WTC11 (cell line): ENCODE measurements around the gene KIF13A.

Experiments
- CREM ChIP-seq: sonication (generic); formaldehyde crosslinking; IDR thresholded peaks from 2 replicates; pipeline ENCODE4 v1.8.1; 2022; ENCODE audit warnings: mild to moderate bottlenecking, missing genetic modification reagents, moderate library complexity
- SMAD3 ChIP-seq: sonication (generic); formaldehyde crosslinking; IDR thresholded peaks from 2 replicates; pipeline ENCODE4 v1.8.0; 2022; ENCODE audit warnings: missing genetic modification reagents, mild to moderate bottlenecking, borderline replicate concordance
- TF ChIP-seq, protein P1 (sequence below): sonication (generic); formaldehyde crosslinking; IDR thresholded peaks from 2 replicates; pipeline ENCODE4 v1.8.0; 2022; ENCODE audit warnings: mild to moderate bottlenecking, missing genetic modification reagents

- no peak for TF ChIP-seq SMAD3 (CRISPR knock-in tag)
- TF ChIP-seq, protein P1, sequence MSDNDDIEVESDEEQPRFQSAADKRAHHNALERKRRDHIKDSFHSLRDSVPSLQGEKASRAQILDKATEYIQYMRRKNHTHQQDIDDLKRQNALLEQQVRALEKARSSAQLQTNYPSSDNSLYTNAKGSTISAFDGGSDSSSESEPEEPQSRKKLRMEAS (CRISPR knock-in tag) = no peak
- no peak for TF ChIP-seq CREM (CRISPR knock-in tag)
These were observed 117.7 kb downstream of the KIF13A start for GRCh38 chr6:17869753-17870050.
